T-helper 1 cell treated with Interleukin-12 subunit alpha and Interleukin-12 subunit beta and Interleukin-4 antibody, amounts not matched to agents 30 μg/mL and 1 μg/mL, for 36 hours (primary cell): ENCODE data around the gene CLTC.
A peak's percentile ranks its signal among the peaks of the same experiment; 100 is the strongest.

ENCODE experiments used
- H3K27ac Mint-ChIP-seq: one replicate; pipeline ENCODE4 v1.8.0; 2021; ENCODE audit warnings: mild to moderate bottlenecking, mixed read lengths
- H3K27me3 Mint-ChIP-seq: one replicate; pipeline ENCODE4 v1.8.0; 2021; ENCODE audit warnings: low read depth, mixed read lengths
- H3K36me3 Mint-ChIP-seq: one replicate; pipeline ENCODE4 v1.8.0; 2021; ENCODE audit warnings: low read depth, mixed read lengths
- H3K4me1 Mint-ChIP-seq: one replicate; pipeline ENCODE4 v1.8.0; 2021; ENCODE audit warnings: low read depth, mixed read lengths
- H3K4me3 Mint-ChIP-seq: one replicate; pipeline ENCODE4 v1.8.0; 2021; ENCODE audit warnings: mild to moderate bottlenecking, moderate library complexity, mixed read lengths
- H3K9me3 Mint-ChIP-seq: one replicate; pipeline ENCODE4 v1.8.0; 2021; ENCODE audit warnings: mixed read lengths

The CLTC gene

DNA sequence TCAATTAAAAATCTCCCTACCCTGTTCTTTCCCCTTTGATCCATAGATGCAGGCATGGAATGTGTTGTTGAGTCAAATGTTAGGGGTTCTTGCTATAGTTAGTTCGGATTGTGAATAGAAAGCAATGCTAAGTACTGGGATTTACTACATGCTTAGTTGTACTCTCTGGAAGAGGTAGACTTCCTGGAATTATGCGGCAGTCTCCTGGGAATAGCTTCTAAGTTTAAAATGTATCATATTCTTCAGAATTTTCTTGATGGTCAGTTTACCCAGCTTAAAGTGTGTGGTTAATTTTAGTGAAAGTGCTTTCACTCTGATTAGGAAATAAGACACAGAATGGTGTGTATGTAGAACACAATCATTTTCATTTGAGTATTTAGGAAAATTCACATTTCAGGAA, 3.5 kb downstream of the CLTC start:
- no peaks in the 10 kb centered on the region for H3K27me3 Mint-ChIP-seq
- H3K27ac Mint-ChIP-seq: no peak overlapping the region
- peak overlapping the region; percentile 38 for H3K4me3 Mint-ChIP-seq
- H3K36me3 Mint-ChIP-seq: peaks cover 18% of the 10 kb centered on the region
- peaks cover 50% of the 10 kb centered on the region for H3K4me1 Mint-ChIP-seq
- no peaks in the 10 kb centered on the region for H3K9me3 Mint-ChIP-seq

DNA sequence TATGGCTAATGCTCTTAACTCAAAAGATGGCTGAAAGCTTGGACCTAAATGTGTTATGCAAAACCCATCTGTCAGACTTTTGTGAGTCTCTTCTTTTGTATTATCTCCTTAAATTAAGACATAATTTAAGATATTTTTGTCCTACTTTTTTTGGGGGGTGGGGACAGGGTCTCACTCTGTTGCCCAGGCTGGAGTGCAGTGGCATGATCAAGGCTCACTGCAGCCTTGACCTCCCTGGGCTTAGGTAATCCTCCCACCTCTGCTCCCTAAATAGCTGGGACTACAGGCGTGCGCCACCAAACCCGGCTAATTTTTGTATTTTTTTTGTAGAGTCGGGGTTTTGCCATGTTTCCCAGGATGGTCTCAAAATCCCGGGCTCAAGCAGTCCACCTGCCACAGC, 7.1 kb downstream of the CLTC start:
- Mint-ChIP-seq H3K27me3 (no peaks in the 10 kb centered on the region), H3K9me3 (no peaks in the 10 kb centered on the region), H3K36me3 (peaks cover 31% of the 10 kb centered on the region), H3K4me1 (peaks cover 53% of the 10 kb centered on the region), H3K27ac (no peak overlapping the region), H3K4me3 (no peak overlapping the region)

DNA sequence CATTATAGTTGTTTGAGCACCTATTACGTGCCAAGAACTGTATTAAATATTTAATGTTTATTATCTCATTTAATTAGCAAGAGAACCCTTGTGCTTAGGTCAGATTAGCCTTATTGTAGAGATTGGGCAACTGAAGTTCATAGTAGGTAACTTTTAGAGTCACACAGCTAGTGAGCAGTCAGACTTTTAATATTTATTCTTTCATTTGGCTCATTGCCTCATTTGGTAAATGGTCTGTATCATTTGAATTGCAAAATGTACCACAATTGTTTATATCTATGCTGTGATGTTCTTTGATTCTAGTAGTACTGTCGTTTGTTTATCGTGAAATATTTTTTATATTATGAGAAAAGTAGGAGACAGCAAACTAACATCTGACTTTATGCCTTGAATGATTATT, 7.6 kb downstream of the CLTC start:
- H3K27ac Mint-ChIP-seq: no peak overlapping the region

DNA sequence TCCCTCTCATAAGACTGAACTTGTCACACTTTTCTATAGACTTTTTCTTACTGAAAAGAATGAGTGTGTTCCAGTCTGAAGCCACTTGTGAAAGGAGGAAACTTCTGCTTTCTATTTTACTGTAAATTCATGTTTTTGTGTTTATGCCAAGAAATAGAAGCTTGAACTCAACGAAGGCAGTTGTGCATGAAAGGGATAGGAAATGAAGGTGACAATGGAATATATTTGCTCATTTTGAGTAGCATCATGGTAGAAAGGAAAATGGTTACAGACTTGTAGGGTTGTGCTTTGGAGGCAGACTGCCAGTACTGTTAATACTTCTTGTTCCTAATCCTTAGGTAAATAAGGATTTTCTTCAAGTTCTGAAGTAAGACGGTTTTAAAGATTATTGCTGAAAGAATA, 8.1 kb downstream of the CLTC start:
- H3K4me3 Mint-ChIP-seq: no peak overlapping the region
- peaks cover 50% of the 10 kb centered on the region for H3K4me1 Mint-ChIP-seq
- peak overlapping the region; percentile 53 for H3K27ac Mint-ChIP-seq
- no peaks in the 10 kb centered on the region for H3K9me3 Mint-ChIP-seq
- H3K36me3 Mint-ChIP-seq: peaks cover 31% of the 10 kb centered on the region
- H3K27me3 Mint-ChIP-seq: no peaks in the 10 kb centered on the region

More for the DNA sequence above, 7.6 kb downstream of the CLTC start:
- Mint-ChIP-seq H3K27me3 (no peaks in the 10 kb centered on the region), H3K9me3 (no peaks in the 10 kb centered on the region), H3K4me1 (peaks cover 51% of the 10 kb centered on the region), H3K4me3 (no peak overlapping the region), H3K36me3 (peaks cover 31% of the 10 kb centered on the region)

DNA sequence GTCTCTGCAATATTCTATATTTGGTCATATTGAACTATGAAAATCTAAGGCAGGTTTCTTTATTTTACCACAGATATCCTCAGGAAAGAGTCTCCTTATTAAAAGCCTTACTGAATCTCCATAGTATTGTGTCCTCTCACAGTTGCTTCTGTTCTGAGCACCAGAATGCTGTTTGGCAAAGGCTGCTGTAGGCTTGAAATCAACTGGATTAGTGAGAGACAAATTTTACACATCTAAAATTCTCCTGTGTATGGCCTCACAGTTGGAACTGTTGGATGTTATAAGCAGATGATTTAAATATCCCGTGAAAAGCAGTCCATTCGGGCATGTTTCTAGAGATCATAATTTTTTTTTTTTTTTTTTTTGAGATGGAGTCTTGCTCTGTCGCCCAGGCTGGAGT, 9.5 kb downstream of the CLTC start:
- H3K36me3 Mint-ChIP-seq: peaks cover 24% of the 10 kb centered on the region

DNA sequence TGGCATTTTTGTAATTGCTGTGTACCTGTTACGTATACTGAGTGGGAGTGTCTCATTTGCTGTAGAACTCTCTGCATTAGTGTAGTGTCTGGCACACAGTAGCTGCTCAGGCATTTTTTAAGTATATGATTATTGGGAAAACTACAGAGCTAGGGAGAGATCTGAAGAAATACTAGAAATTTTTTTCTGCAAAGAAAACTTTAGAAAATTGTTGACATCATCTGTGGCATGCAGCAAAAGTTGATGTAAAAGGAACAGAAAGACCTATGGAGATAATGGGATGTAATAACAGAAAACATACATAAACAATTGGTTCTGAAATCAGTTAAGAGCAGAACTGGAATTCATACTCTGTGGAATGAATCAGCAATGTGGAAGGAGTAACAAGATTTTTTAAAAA, 11.6 kb downstream of the CLTC start:
- Mint-ChIP-seq H3K4me3 (no peak overlapping the region), H3K27ac (no peak overlapping the region), H3K36me3 (peaks cover 24% of the 10 kb centered on the region), H3K4me1 (peaks cover 52% of the 10 kb centered on the region), H3K9me3 (no peaks in the 10 kb centered on the region), H3K27me3 (no peaks in the 10 kb centered on the region)

More for the DNA sequence above, 9.5 kb downstream of the CLTC start:
- Mint-ChIP-seq H3K27ac (no peak overlapping the region), H3K4me3 (no peak overlapping the region), H3K4me1 (peaks cover 50% of the 10 kb centered on the region), H3K9me3 (no peaks in the 10 kb centered on the region), H3K27me3 (no peaks in the 10 kb centered on the region)

- H3K4me1 Mint-ChIP-seq: peaks cover 51% of the 10 kb centered on the region
- no peaks in the 10 kb centered on the region for H3K27me3 Mint-ChIP-seq
- H3K36me3 Mint-ChIP-seq: peaks cover 23% of the 10 kb centered on the region
- no peaks in the 10 kb centered on the region for H3K9me3 Mint-ChIP-seq
- H3K27ac Mint-ChIP-seq: no peak overlapping the region
- H3K4me3 Mint-ChIP-seq: no peak overlapping the region
Measured at GRCh38 chr17:59632398-59632797, 12.7 kb downstream of the CLTC start.

DNA sequence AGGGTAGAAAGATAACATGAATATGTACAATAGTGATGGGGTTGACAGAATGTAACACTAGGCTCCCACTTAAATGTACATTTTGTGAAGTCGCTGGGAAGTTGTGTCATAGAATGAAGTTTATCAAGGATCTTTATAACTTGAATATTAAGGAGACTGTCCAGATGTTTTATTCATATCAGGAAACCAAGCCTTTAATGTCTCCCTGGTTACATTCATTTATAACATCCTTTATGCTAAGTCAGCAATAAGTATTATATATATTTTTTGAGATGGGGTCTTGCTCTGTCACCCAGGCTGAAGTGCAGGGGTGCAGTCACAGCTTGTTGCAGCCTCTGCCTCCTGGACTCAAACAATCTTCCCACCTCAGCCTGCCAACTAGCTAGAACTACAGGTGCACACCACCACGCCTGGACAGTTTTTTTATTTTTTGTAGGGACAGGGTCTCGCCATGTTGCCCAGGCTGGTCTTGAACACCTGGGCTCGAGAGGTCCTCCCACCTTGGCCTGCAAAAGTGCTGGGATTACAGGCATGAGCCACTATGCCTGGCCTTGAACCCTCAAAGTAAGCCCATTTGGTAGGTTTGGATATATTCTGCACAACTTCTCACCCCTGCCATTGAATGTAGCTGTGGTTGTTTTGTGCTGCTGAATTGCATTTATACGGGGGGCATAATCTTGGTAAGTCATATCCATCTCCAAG, 14.1 kb downstream of the CLTC start:
- Mint-ChIP-seq H3K27ac (peak overlapping the region; percentile 15), H3K4me3 (no peak overlapping the region), H3K4me1 (peaks cover 45% of the 10 kb centered on the region), H3K9me3 (no peaks in the 10 kb centered on the region), H3K36me3 (peaks cover 18% of the 10 kb centered on the region), H3K27me3 (no peaks in the 10 kb centered on the region)

GRCh38 chr17:59634632-59635541, 15.2 kb downstream of the CLTC start:
- peaks cover 44% of the 10 kb centered on the region for H3K4me1 Mint-ChIP-seq
- no peaks in the 10 kb centered on the region for H3K9me3 Mint-ChIP-seq
- H3K36me3 Mint-ChIP-seq: peaks cover 13% of the 10 kb centered on the region
- H3K4me3 Mint-ChIP-seq: peak overlapping the region; percentile 10
- peak overlapping the region; percentile 27 for H3K27ac Mint-ChIP-seq
- no peaks in the 10 kb centered on the region for H3K27me3 Mint-ChIP-seq

GRCh38 chr17:59637611-59638310, 18.1 kb downstream of the CLTC start:
- Mint-ChIP-seq H3K27ac (peak overlapping the region; percentile 45), H3K4me1 (peaks cover 51% of the 10 kb centered on the region)

GRCh38 chr17:59638553-59638952, 18.9 kb downstream of the CLTC start:
- Mint-ChIP-seq H3K36me3 (peaks cover 6% of the 10 kb centered on the region), H3K4me3 (no peak overlapping the region), H3K27ac (no peak overlapping the region), H3K9me3 (no peaks in the 10 kb centered on the region), H3K27me3 (no peaks in the 10 kb centered on the region), H3K4me1 (peaks cover 52% of the 10 kb centered on the region)

More at GRCh38 chr17:59637611-59638310, 18.1 kb downstream of the CLTC start:
- no peaks in the 10 kb centered on the region for H3K9me3 Mint-ChIP-seq
- no peaks in the 10 kb centered on the region for H3K27me3 Mint-ChIP-seq
- peaks cover 3% of the 10 kb centered on the region for H3K36me3 Mint-ChIP-seq
- H3K4me3 Mint-ChIP-seq: no peak overlapping the region

DNA sequence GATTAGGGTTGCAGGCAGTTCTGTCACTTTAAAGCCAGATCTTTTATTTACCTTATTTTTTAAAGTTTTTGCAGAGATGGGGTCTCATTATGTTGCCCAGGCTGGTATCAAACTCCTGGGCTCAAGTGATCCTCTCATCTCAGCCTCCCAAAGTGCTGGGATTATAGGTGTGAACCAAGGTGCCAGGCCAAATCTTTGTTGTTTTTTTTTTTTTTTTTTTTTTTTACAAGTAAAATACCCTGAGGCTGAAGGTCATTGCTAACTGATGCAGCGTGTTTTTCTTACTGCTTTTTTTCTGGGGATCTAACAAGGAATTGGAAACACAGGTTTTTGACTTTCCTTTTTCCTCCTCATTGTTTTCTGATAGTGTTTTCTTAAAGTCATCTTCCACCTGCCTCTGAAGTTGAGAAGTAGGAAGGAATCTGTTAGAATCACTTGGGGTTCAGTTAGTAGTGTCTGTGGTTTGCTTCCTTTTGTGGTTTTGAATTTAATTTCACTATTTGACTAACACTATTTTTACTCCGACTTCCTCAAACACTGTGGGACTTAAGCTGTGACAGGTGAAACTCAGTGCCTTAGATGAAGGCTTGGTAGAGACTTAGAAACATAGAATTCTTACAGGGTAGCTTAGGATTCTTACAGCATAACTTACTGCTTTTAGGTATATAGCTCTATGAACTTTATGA, 22.2 kb downstream of the CLTC start:
- Mint-ChIP-seq H3K27ac (peak overlapping the region; percentile 76), H3K4me3 (peak overlapping the region; percentile 47), H3K36me3 (peaks cover 22% of the 10 kb centered on the region), H3K9me3 (no peaks in the 10 kb centered on the region), H3K27me3 (no peaks in the 10 kb centered on the region), H3K4me1 (peaks cover 41% of the 10 kb centered on the region)

DNA sequence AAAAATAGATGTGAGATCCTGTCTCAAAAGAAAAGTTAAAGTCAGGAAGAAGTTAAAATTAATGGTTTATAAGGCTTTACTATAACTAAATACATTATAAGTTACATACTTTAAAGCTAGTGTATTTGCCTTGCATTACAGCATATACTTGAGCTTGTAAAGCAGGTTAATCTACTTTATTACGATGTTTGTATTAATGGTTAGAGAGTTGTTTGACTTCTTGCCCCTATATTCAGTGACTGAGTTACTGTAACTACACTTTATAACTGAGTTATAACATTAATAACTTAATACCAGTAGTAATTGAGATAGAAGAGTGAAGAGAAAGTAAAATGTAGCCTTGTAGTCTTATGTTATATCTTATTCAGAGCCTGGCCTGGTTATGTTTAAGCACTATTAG, 22.9 kb downstream of the CLTC start:
- peaks cover 43% of the 10 kb centered on the region for H3K4me1 Mint-ChIP-seq
- peaks cover 27% of the 10 kb centered on the region for H3K36me3 Mint-ChIP-seq
- H3K27me3 Mint-ChIP-seq: no peaks in the 10 kb centered on the region
- H3K9me3 Mint-ChIP-seq: no peaks in the 10 kb centered on the region
- H3K27ac Mint-ChIP-seq: peak overlapping the region; percentile 76
- peak overlapping the region; percentile 47 for H3K4me3 Mint-ChIP-seq
